Effector memory CD8-positive, alpha-beta T cell (primary cell): ENCODE measurements around the gene SUN2.
A peak's percentile ranks its signal among the peaks of the same experiment; 100 is the strongest.

ENCODE experiments used
- ATAC-seq: fragments of 150-1000 bp; cut with Tn5 transposase; replicated peaks from 2 replicates; pipeline ENCODE4 v1.10.0; 2021; ENCODE audit warnings: mild to moderate bottlenecking, moderate library complexity
- DNase-seq, 3 experiments: peaks; one replicate each; pipeline ENCODE4 v3.0.0; 2021
- H3K27ac Mint-ChIP-seq, 2 donors: one replicate each; pipeline ENCODE4 v1.8.0; 2022; ENCODE audit warnings: mild to moderate bottlenecking in 2 of 2, mixed read lengths in 2 of 2, moderate library complexity in 2 of 2
- H3K27me3 Mint-ChIP-seq, 2 donors: one replicate each; pipeline ENCODE4 v1.8.0; 2022; ENCODE audit warnings: mixed read lengths in 2 of 2
- H3K36me3 Mint-ChIP-seq: one replicate; pipeline ENCODE4 v1.8.0; 2022; ENCODE audit warnings: mild to moderate bottlenecking, moderate library complexity, mixed read lengths; ENCODE audit not compliant: insufficient read depth
- H3K4me1 Mint-ChIP-seq, 2 donors: one replicate each; pipeline ENCODE4 v1.8.0; 2022; ENCODE audit warnings: low read depth in 2 of 2, mixed read lengths in 2 of 2
- H3K4me3 Mint-ChIP-seq, 2 donors: one replicate each; pipeline ENCODE4 v1.8.0; 2022; ENCODE audit warnings: mild to moderate bottlenecking in 2 of 2, mixed read lengths in 2 of 2, moderate library complexity in 2 of 2
- H3K9me3 Mint-ChIP-seq, 2 donors: one replicate each; pipeline ENCODE4 v1.8.0; 2022; ENCODE audit warnings: mixed read lengths in 2 of 2

The SUN2 gene

GRCh38 chr22:38755155-38755910 lies 465 bp downstream of the SUN2 start:
- Mint-ChIP-seq H3K9me3 (no peaks in the 10 kb centered on the region), H3K4me1 (peaks cover 59 to 65% of the 10 kb centered on the region in 2 donors), H3K27ac (peak overlapping the region; percentile 91 to 99), H3K36me3 (peaks cover 49% of the 10 kb centered on the region), H3K27me3 (no peaks in the 10 kb centered on the region), H3K4me3 (peak overlapping the region; percentile 96 to 100)
- peak in 2 of 3 experiments; percentile 33 to 49 for DNase-seq
- peak; percentile 8 for ATAC-seq

- Mint-ChIP-seq H3K36me3 (peaks cover 55% of the 10 kb centered on the region), H3K27me3 (no peaks in the 10 kb centered on the region)
These were observed 1.0 kb downstream of the SUN2 start for GRCh38 chr22:38754751-38755154.

GRCh38 chr22:38753948-38754750 lies 1.6 kb downstream of the SUN2 start:
- ATAC-seq = no peak
- no peaks in the 10 kb centered on the region for H3K27me3 Mint-ChIP-seq
- peaks cover 67 to 74% of the 10 kb centered on the region in 2 donors for H3K4me1 Mint-ChIP-seq
- no peaks in the 10 kb centered on the region for H3K9me3 Mint-ChIP-seq
- peaks cover 61% of the 10 kb centered on the region for H3K36me3 Mint-ChIP-seq
- DNase-seq = no peak
- peak overlapping the region; percentile 91 to 99 for H3K27ac Mint-ChIP-seq
- H3K4me3 Mint-ChIP-seq = peak overlapping the region; percentile 96 to 100

More at GRCh38 chr22:38754751-38755154, 1.0 kb downstream of the SUN2 start:
- no peak for ATAC-seq
- Mint-ChIP-seq H3K4me1 (peaks cover 64 to 71% of the 10 kb centered on the region in 2 donors), H3K4me3 (peak overlapping the region; percentile 96 to 100), H3K9me3 (no peaks in the 10 kb centered on the region), H3K27ac (peak overlapping the region; percentile 91 to 99)
- no peak for DNase-seq

GRCh38 chr22:38751422-38752346 lies 4.1 kb downstream of the SUN2 start:
- H3K27ac Mint-ChIP-seq = peak overlapping the region; percentile 91 to 99
- peaks cover 84% of the 10 kb centered on the region for H3K36me3 Mint-ChIP-seq
- DNase-seq (peak; percentile 75 to 77 (median 76)), ATAC-seq (peak; percentile 63)
- H3K9me3 Mint-ChIP-seq = no peaks in the 10 kb centered on the region
- no peaks in the 10 kb centered on the region for H3K27me3 Mint-ChIP-seq
- H3K4me1 Mint-ChIP-seq = peaks cover 46 to 51% of the 10 kb centered on the region in 2 donors
- peak overlapping the region; percentile 96 to 100 for H3K4me3 Mint-ChIP-seq

GRCh38 chr22:38751066-38751421 lies 4.8 kb downstream of the SUN2 start:
- peak overlapping the region; percentile 96 to 100 for H3K4me3 Mint-ChIP-seq
- no peaks in the 10 kb centered on the region for H3K27me3 Mint-ChIP-seq
- DNase-seq = no peak
- ATAC-seq = no peak
- peaks cover 89% of the 10 kb centered on the region for H3K36me3 Mint-ChIP-seq
- peaks cover 44 to 48% of the 10 kb centered on the region in 2 donors for H3K4me1 Mint-ChIP-seq
- H3K9me3 Mint-ChIP-seq = no peaks in the 10 kb centered on the region
- peak overlapping the region; percentile 91 to 99 for H3K27ac Mint-ChIP-seq

GRCh38 chr22:38750638-38751037 lies 5.2 kb downstream of the SUN2 start:
- H3K9me3 Mint-ChIP-seq = no peaks in the 10 kb centered on the region
- peaks cover 44 to 48% of the 10 kb centered on the region in 2 donors for H3K4me1 Mint-ChIP-seq
- no peaks in the 10 kb centered on the region for H3K27me3 Mint-ChIP-seq
- ATAC-seq (no peak), DNase-seq (no peak)
- peak overlapping the region; percentile 91 to 99 for H3K27ac Mint-ChIP-seq
- peaks cover 90% of the 10 kb centered on the region for H3K36me3 Mint-ChIP-seq
- H3K4me3 Mint-ChIP-seq = peak overlapping the region; percentile 96 to 100

GRCh38 chr22:38750104-38750503 lies 5.7 kb downstream of the SUN2 start:
- Mint-ChIP-seq H3K27me3 (no peaks in the 10 kb centered on the region), H3K9me3 (no peaks in the 10 kb centered on the region), H3K4me3 (peak overlapping the region; percentile 96 to 100), H3K4me1 (peaks cover 44 to 47% of the 10 kb centered on the region in 2 donors), H3K36me3 (peaks cover 92% of the 10 kb centered on the region), H3K27ac (peak overlapping the region; percentile 91 to 99)
- no peak for DNase-seq
- ATAC-seq = no peak

- no peak for DNase-seq
- no peak for ATAC-seq
- Mint-ChIP-seq H3K4me3 (peak overlapping the region; percentile 96 to 100), H3K27ac (peak overlapping the region; percentile 91 to 99), H3K27me3 (no peaks in the 10 kb centered on the region), H3K9me3 (no peaks in the 10 kb centered on the region), H3K36me3 (peaks cover 100% of the 10 kb centered on the region), H3K4me1 (peaks cover 37 to 40% of the 10 kb centered on the region in 2 donors)
These were observed 7.2 kb downstream of the SUN2 start for GRCh38 chr22:38748487-38749136.

- DNase-seq = no peak
- H3K27me3 Mint-ChIP-seq = no peaks in the 10 kb centered on the region
- no peak overlapping the region for H3K4me3 Mint-ChIP-seq
- peaks cover 100% of the 10 kb centered on the region for H3K36me3 Mint-ChIP-seq
- H3K27ac Mint-ChIP-seq = peak overlapping the region in 1 of 2 donors; percentile 69
- H3K4me1 Mint-ChIP-seq = peaks cover 18 to 26% of the 10 kb centered on the region in 2 donors
- no peaks in the 10 kb centered on the region for H3K9me3 Mint-ChIP-seq
- ATAC-seq = no peak
These were observed 9.9 kb downstream of the SUN2 start for GRCh38 chr22:38745676-38746460.

GRCh38 chr22:38744981-38745380 lies 10.8 kb downstream of the SUN2 start:
- Mint-ChIP-seq H3K4me1 (peaks cover 14 to 23% of the 10 kb centered on the region in 2 donors), H3K4me3 (no peak overlapping the region), H3K9me3 (no peaks in the 10 kb centered on the region), H3K27me3 (no peaks in the 10 kb centered on the region), H3K36me3 (peaks cover 100% of the 10 kb centered on the region), H3K27ac (peak overlapping the region; percentile 19 to 69)
- ATAC-seq = no peak
- DNase-seq = no peak

- ATAC-seq = no peak
- H3K4me3 Mint-ChIP-seq = peak overlapping the region in 1 of 2 donors; percentile 23
- H3K9me3 Mint-ChIP-seq = no peaks in the 10 kb centered on the region
- peaks cover 16 to 24% of the 10 kb centered on the region in 2 donors for H3K4me1 Mint-ChIP-seq
- DNase-seq = no peak
- H3K27ac Mint-ChIP-seq = peak overlapping the region; percentile 80 to 95
- no peaks in the 10 kb centered on the region for H3K27me3 Mint-ChIP-seq
- peaks cover 100% of the 10 kb centered on the region for H3K36me3 Mint-ChIP-seq
These were observed 13.4 kb downstream of the SUN2 start for GRCh38 chr22:38742176-38742942.
